ENCODE data around the gene FYCO1. TPM values are rescaled to one million over a fixed set of nuclear protein-coding genes. Genes with fewer than 3 reads are reported as not detected.

FYCO1 gene
- total and polyA plus RNA-seq, 2 of the 13 experiments (the other 11 are each of a cell fraction or from before 2014, with no cell fraction given): 2.7 to 4.2 TPM

- no peaks in the 10 kb centered on the region for H3K9me3 ChIP-seq (ENCODE audit: low read length)
- 85% methylated on average over 4 of the region's 4 CpGs for WGBS (ENCODE audit: low lambda C conversion rate)
- no peak overlapping the region for H2AFZ ChIP-seq (ENCODE audit: low read length)
- DNase-seq (ENCODE audit: low spot score) (no peak), FAIRE-seq (no peak), ATAC-seq (no peak)
- intact Hi-C loops (cut with micrococcal nuclease; ENCODE audit: unreplicated experiment): no loop called here
- ChIA-PET POLR2A (no interaction called here), CTCF (ENCODE audit: low intra/inter-chr PET ratio, low total read pairs) (no interaction called here)
- no peak overlapping the region for H3K27ac ChIP-seq (ENCODE audit: extremely low read length, insufficient read depth, low read length)
- in situ Hi-C loops (cut with HindIII; ENCODE audit: extremely low pct_ligation_motif_present, low pct_unique_long_range_greater_than_20kb): no loop called here
- no TSS peak for BruUV-seq (replicated peaks)
- H3K36me3 ChIP-seq (replicated peaks in 1 of 2; ENCODE audit: control insufficient read depth in 1 of 2, insufficient read depth in 2 of 2, low read length in 2 of 2): peaks cover 45 to 92% of the 10 kb centered on the region in 2 experiments
- no peaks in the 10 kb centered on the region for H3K79me2 ChIP-seq (ENCODE audit: insufficient read depth, low read length)
- H3K4me3 ChIP-seq (replicated peaks in 1 of 3; ENCODE audit: insufficient read depth in 1 of 3, low read depth in 2 of 3, low read length in 3 of 3): no peak overlapping the region
- no peak overlapping the region for H3K9ac ChIP-seq (ENCODE audit: insufficient read depth, low read depth, low read length)
- no peaks in the 10 kb centered on the region for H4K20me1 ChIP-seq (ENCODE audit: insufficient read depth, low read length)
- H3K4me2 ChIP-seq (ENCODE audit: low read depth, low read length): no peak overlapping the region
- H3K27me3 ChIP-seq (ENCODE audit: control insufficient read depth in 1 of 2, insufficient read depth in 2 of 2, low read length in 2 of 2): no peaks in the 10 kb centered on the region
- no peaks in the 10 kb centered on the region for H3K4me1 ChIP-seq (ENCODE audit: insufficient read depth, low read length)
- no peak for TF ChIP-seq ZFP41 (CRISPR knock-in tag; IDR thresholded peaks at IDR 0.05; ENCODE audit: borderline replicate concordance)
- no peak for TF ChIP-seq FOXK1 (CRISPR knock-in tag; IDR thresholded peaks at IDR 0.05; ENCODE audit: borderline replicate concordance, low read depth)
- TF ChIP-seq ARID5B (CRISPR knock-in tag; IDR thresholded peaks at IDR 0.05): no peak
- TF ChIP-seq TRIM24 (CRISPR knock-in tag; IDR thresholded peaks at IDR 0.05): no peak
- TF ChIP-seq PAF1 (CRISPR knock-in tag; IDR thresholded peaks at IDR 0.05): no peak
- TF ChIP-seq SNAPC2 (CRISPR knock-in tag; IDR thresholded peaks at IDR 0.05): no peak
- TF ChIP-seq HDAC1 (CRISPR knock-in tag; IDR thresholded peaks at IDR 0.05): no peak
- no peak for TF ChIP-seq ZBTB1 (CRISPR knock-in tag; IDR thresholded peaks at IDR 0.05; ENCODE audit: borderline replicate concordance)
- no peak for TF ChIP-seq PLSCR1 (CRISPR knock-in tag; IDR thresholded peaks at IDR 0.05; ENCODE audit: borderline replicate concordance)
- TF ChIP-seq KDM2A (CRISPR knock-in tag; IDR thresholded peaks at IDR 0.05; ENCODE audit: borderline replicate concordance, low read depth): no peak
- no peak for TF ChIP-seq ARID4A (CRISPR knock-in tag; IDR thresholded peaks at IDR 0.05; ENCODE audit: borderline replicate concordance)
- no peak for TF ChIP-seq HOMEZ (CRISPR knock-in tag; IDR thresholded peaks at IDR 0.05; ENCODE audit: low read depth)
- no peak for TF ChIP-seq ZNF451 (CRISPR knock-in tag; IDR thresholded peaks at IDR 0.05)
- TF ChIP-seq ADNP (CRISPR knock-in tag; IDR thresholded peaks at IDR 0.05): no peak
- TF ChIP-seq ZSCAN30 (CRISPR knock-in tag; IDR thresholded peaks at IDR 0.05): no peak
Observed at GRCh38 chr3:45952456-45952855, 43.2 kb downstream of the FYCO1 start.

Data from HepG2 (cell line).